Measurements from ENCODE around the gene SEPTIN1.
A peak's percentile ranks its signal among the peaks of the same experiment; 100 is the strongest.

Gene SEPTIN1

GRCh38 chr16:30335598-30336474, 46.5 kb downstream of the SEPTIN1 start:
- DNase-seq, result peak; percentile 75

GRCh38 chr16:30335028-30335597, 47.2 kb downstream of the SEPTIN1 start:
- DNase-seq, result peak; percentile 95

GRCh38 chr16:30334473-30334989, 47.8 kb downstream of the SEPTIN1 start:
- DNase-seq, result peak; percentile 95
